ENCODE measurements around the gene NRDE2.

NRDE2 gene

GRCh38 chr14:90361865-90362557 is 30.3 kb upstream of the NRDE2 start:
- Histone ChIP-seq H3K27me3 (ENCODE audit: insufficient read depth, poor library complexity, severe bottlenecking) (no peaks in the 10 kb centered on the region), H3K36me3 (ENCODE audit: low read depth) (no peaks in the 10 kb centered on the region), H3K4me1 (ENCODE audit: insufficient read depth, poor library complexity, severe bottlenecking) (no peaks in the 10 kb centered on the region), H3K9me3 (ENCODE audit: severe bottlenecking) (no peaks in the 10 kb centered on the region), H3K27ac (ENCODE audit: poor library complexity, severe bottlenecking) (no peak overlapping the region), H3K4me3 (ENCODE audit: severe bottlenecking) (no peak overlapping the region)
- TF ChIP-seq CTCF (IDR thresholded peaks at IDR 0.05; ENCODE audit: poor library complexity, severe bottlenecking) = no peak
- no peak for ATAC-seq (ENCODE audit: low read depth)
- DNase-seq (ENCODE audit: low spot score) = no peak

GRCh38 chr14:90358359-90358758 is 26.6 kb upstream of the NRDE2 start:
- DNase-seq (ENCODE audit: low spot score) = no peak
- TF ChIP-seq CTCF (IDR thresholded peaks at IDR 0.05; ENCODE audit: poor library complexity, severe bottlenecking) = no peak
- no peak for ATAC-seq (ENCODE audit: low read depth)
- no peaks in the 10 kb centered on the region for H3K9me3 ChIP-seq (ENCODE audit: severe bottlenecking)
- no peaks in the 10 kb centered on the region for H3K4me1 ChIP-seq (ENCODE audit: insufficient read depth, poor library complexity, severe bottlenecking)
- H3K36me3 ChIP-seq (ENCODE audit: low read depth) = no peaks in the 10 kb centered on the region
- no peaks in the 10 kb centered on the region for H3K27me3 ChIP-seq (ENCODE audit: insufficient read depth, poor library complexity, severe bottlenecking)
- H3K27ac ChIP-seq (ENCODE audit: poor library complexity, severe bottlenecking) = no peak overlapping the region
- no peak overlapping the region for H3K4me3 ChIP-seq (ENCODE audit: severe bottlenecking)

- DNase-seq (ENCODE audit: low spot score) = no peak
- TF ChIP-seq CTCF (IDR thresholded peaks at IDR 0.05; ENCODE audit: poor library complexity, severe bottlenecking) = no peak
- Histone ChIP-seq H3K27ac (ENCODE audit: poor library complexity, severe bottlenecking) (no peak overlapping the region), H3K4me1 (ENCODE audit: insufficient read depth, poor library complexity, severe bottlenecking) (no peaks in the 10 kb centered on the region), H3K36me3 (ENCODE audit: low read depth) (no peaks in the 10 kb centered on the region), H3K27me3 (ENCODE audit: insufficient read depth, poor library complexity, severe bottlenecking) (no peaks in the 10 kb centered on the region), H3K4me3 (ENCODE audit: severe bottlenecking) (no peak overlapping the region), H3K9me3 (ENCODE audit: severe bottlenecking) (no peaks in the 10 kb centered on the region)
- no peak for ATAC-seq (ENCODE audit: low read depth)
Observed at GRCh38 chr14:90356925-90357324, 25.2 kb upstream of the NRDE2 start.

- no peak for DNase-seq (ENCODE audit: low spot score)
- Histone ChIP-seq H3K27me3 (ENCODE audit: insufficient read depth, poor library complexity, severe bottlenecking) (no peaks in the 10 kb centered on the region), H3K4me3 (ENCODE audit: severe bottlenecking) (no peak overlapping the region), H3K27ac (ENCODE audit: poor library complexity, severe bottlenecking) (no peak overlapping the region), H3K4me1 (ENCODE audit: insufficient read depth, poor library complexity, severe bottlenecking) (no peaks in the 10 kb centered on the region), H3K36me3 (ENCODE audit: low read depth) (no peaks in the 10 kb centered on the region), H3K9me3 (ENCODE audit: severe bottlenecking) (no peaks in the 10 kb centered on the region)
- peak; percentile 55; the same call in 2 of the 3 replicates for ATAC-seq (ENCODE audit: low read depth)
- no peak for TF ChIP-seq CTCF (IDR thresholded peaks at IDR 0.05; ENCODE audit: poor library complexity, severe bottlenecking)
Observed at GRCh38 chr14:90355540-90356518, 24.1 kb upstream of the NRDE2 start.
